HepG2 (cell line): ENCODE data around the gene MAST1. TPM values are rescaled to one million over a fixed set of nuclear protein-coding genes. Genes with fewer than 3 reads are reported as not detected.
A peak's percentile ranks its signal among the peaks of the same experiment; 100 is the strongest.

Source experiments
- AGO1 ChIP-seq: fragments of 200-400 bp; formaldehyde crosslinking; IDR thresholded peaks from 2 replicates; pipeline ENCODE4 v1.6.1; 2017; ENCODE audit warnings: mild to moderate bottlenecking, low read depth, low read length, moderate library complexity; ENCODE audit not compliant: poor library complexity, severe bottlenecking
- BORCS8-MEF2B ChIP-seq: sonication (generic); formaldehyde crosslinking; IDR thresholded peaks from 2 replicates; pipeline ENCODE4 v1.8.0; 2022; ENCODE audit warnings: mild to moderate bottlenecking, missing genetic modification reagents
- FOXK2 ChIP-seq: fragments of 450-650 bp; IDR thresholded peaks from 2 replicates; pipeline ENCODE4 v1.6.1; 2016
- GPN1 ChIP-seq: sonication (generic); formaldehyde crosslinking; IDR thresholded peaks from 2 replicates; pipeline ENCODE4 v1.5.1; 2020; ENCODE audit warnings: missing genetic modification reagents, borderline replicate concordance
- HIC2 ChIP-seq: sonication (generic); formaldehyde crosslinking; IDR thresholded peaks from 2 replicates; pipeline ENCODE4 v1.9.0; 2022; ENCODE audit warnings: low read depth, missing genetic modification reagents
- HNRNPLL ChIP-seq: fragments of 200-400 bp; formaldehyde crosslinking; IDR thresholded peaks from 2 replicates; pipeline ENCODE4 v1.6.1; 2017; ENCODE audit warnings: mild to moderate bottlenecking, low read depth, low read length; ENCODE audit not compliant: poor library complexity, severe bottlenecking
- MEIS2 ChIP-seq: sonication (generic); formaldehyde crosslinking; IDR thresholded peaks from 2 replicates; pipeline ENCODE4 v1.9.0; 2021; ENCODE audit warnings: mild to moderate bottlenecking, missing genetic modification reagents
- RBM39 ChIP-seq: fragments of 200-400 bp; formaldehyde crosslinking; IDR thresholded peaks from one replicate; pipeline ENCODE4 v1.6.1; 2018; ENCODE audit warnings: antibody characterized with exemption, mild to moderate bottlenecking, low read depth, low read length; ENCODE audit not compliant: poor library complexity, severe bottlenecking
- RFX5 ChIP-seq: IDR thresholded peaks from 2 replicates; pipeline ENCODE4 v1.6.1; 2011; ENCODE audit warnings: low read depth, low read length, improper control_type of control experiment
- SCMH1 ChIP-seq: sonication (generic); formaldehyde crosslinking; IDR thresholded peaks from 2 replicates; pipeline ENCODE4 v1.9.0; 2021; ENCODE audit warnings: missing genetic modification reagents, mild to moderate bottlenecking, borderline replicate concordance
- SPEN ChIP-seq: sonication (generic); formaldehyde crosslinking; IDR thresholded peaks from 2 replicates; pipeline ENCODE4 v1.5.1; 2020; ENCODE audit warnings: low read depth, mild to moderate bottlenecking, missing genetic modification reagents
- YEATS4 ChIP-seq: sonication (generic); formaldehyde crosslinking; IDR thresholded peaks from 2 replicates; pipeline ENCODE4 v1.4.0; 2020; ENCODE audit warnings: missing genetic modification reagents, borderline replicate concordance
- ZKSCAN1 ChIP-seq: fragments of 150-350 bp; IDR thresholded peaks from 2 replicates; pipeline ENCODE4 v1.6.1; 2014; ENCODE audit warnings: low read length
- ZNF646 ChIP-seq: sonication (generic); formaldehyde crosslinking; IDR thresholded peaks from 2 replicates; pipeline ENCODE4 v1.9.0; 2021; ENCODE audit warnings: mild to moderate bottlenecking, missing genetic modification reagents
- ZSCAN30 ChIP-seq: sonication (generic); formaldehyde crosslinking; IDR thresholded peaks from 2 replicates; pipeline ENCODE4 v1.5.0; 2020; ENCODE audit warnings: mild to moderate bottlenecking, missing genetic modification reagents
- polyA plus RNA-seq, 8 experiments: library from polyadenylated mRNA; depleted of rRNA in 3 of 8; stranded (reverse) in 7 of 8; unstranded in 1 of 8; fragments of >200 nt; fragmentation: Illumina TruSeq in 4 of 8; extraction: Trizol in 4 of 8; gene quantifications; 2 replicates each; pipeline versions ENCODE4 v1.2.1 to v1.2.3, GENCODE V29; 2011 to 2016; ENCODE audit warnings: low read depth in 4 of 8, missing spikeins in 1 of 8, mixed read lengths in 1 of 8; ENCODE audit not compliant: insufficient read depth in 1 of 8
- total RNA-seq, 5 experiments: library from RNA; depleted of rRNA; stranded (reverse); fragments of >200 nt; fragmentation: Illumina TruSeq; extraction: Trizol; gene quantifications; 2 replicates each; pipeline ENCODE4 v1.2.3, GENCODE V29; 2016; ENCODE audit warnings: low read depth in 1 of 5

Gene MAST1
- total and polyA plus RNA-seq, 2 of the 13 experiments (the other 11 are each of a cell fraction or from before 2014, with no cell fraction given) = 0.73 to 4.7 TPM

GRCh38 chr19:12847159-12848139 is 9.1 kb downstream of the MAST1 start (continued):
- TF ChIP-seq ZNF646 (CRISPR knock-in tag) (no peak), ZSCAN30 (CRISPR knock-in tag) (no peak), SPEN (CRISPR knock-in tag) (peak; percentile 79), MEIS2 (CRISPR knock-in tag) (no peak), HNRNPLL (peak; percentile 100), BORCS8-MEF2B (CRISPR knock-in tag) (0 out of 2 replicates have a peak, but pooled peaks have one; percentile 70), SCMH1 (CRISPR knock-in tag) (no peak), ZKSCAN1 (no peak), FOXK2 (no peak), GPN1 (CRISPR knock-in tag) (no peak), RFX5 (no peak), YEATS4 (CRISPR knock-in tag) (no peak), AGO1 (peak; percentile 85), RBM39 (no peak), HIC2 (CRISPR knock-in tag) (no peak)
